NCI-H128 (cell line): Measurements from ENCODE around the gene SETD4.
"Not testable (repeated sequence)": the region's sequence is repeated elsewhere in the genome, so short reads cannot be mapped to it uniquely, and the experiment has no call there.

Experiments
- DNase-seq: peaks from one replicate; lab custom pipeline; 2025; ENCODE audit not compliant: unreplicated experiment; lab: John Stamatoyannopoulos, UW

Gene SETD4

GRCh38 chr21:36060159-36060921 is at the start of gene SETD4:
TSS of gene SETD4 (minus strand) at chr21:36060526. CDS start at chr21:36058888, 1,638 bp downstream.
- DNase-seq, result peak; percentile 79

GRCh38 chr21:36109868-36110267 is 49.5 kb upstream of the SETD4 start:
- no peak for DNase-seq

GRCh38 chr21:36105327-36105842 is 45.1 kb upstream of the SETD4 start:
- DNase-seq, result no peak

GRCh38 chr21:36104317-36105300 is 44.3 kb upstream of the SETD4 start:
- no peak for DNase-seq

GRCh38 chr21:36103434-36103833 is 43.1 kb upstream of the SETD4 start:
- no peak for DNase-seq

- DNase-seq, result no peak
These were observed 40.8 kb upstream of the SETD4 start for GRCh38 chr21:36100971-36101641.

- DNase-seq, result not testable (repeated sequence)
These were observed 39.4 kb upstream of the SETD4 start for GRCh38 chr21:36099695-36100211.

GRCh38 chr21:36099000-36099399 is 38.7 kb upstream of the SETD4 start:
- DNase-seq, result no peak

GRCh38 chr21:36098182-36098532 is 37.8 kb upstream of the SETD4 start:
- no peak for DNase-seq

GRCh38 chr21:36097427-36098181 is 37.3 kb upstream of the SETD4 start:
- no peak for DNase-seq

GRCh38 chr21:36096398-36097290 is 36.3 kb upstream of the SETD4 start:
- no peak for DNase-seq

- DNase-seq, result no peak
These were observed 33.2 kb upstream of the SETD4 start for GRCh38 chr21:36093512-36093911.

GRCh38 chr21:36092681-36093080 is 32.4 kb upstream of the SETD4 start:
- no peak for DNase-seq

GRCh38 chr21:36089946-36090345 is 29.6 kb upstream of the SETD4 start:
- no peak for DNase-seq

- no peak for DNase-seq
These were observed 27.2 kb upstream of the SETD4 start for GRCh38 chr21:36087362-36088138.

GRCh38 chr21:36082237-36082664 is 21.9 kb upstream of the SETD4 start:
- no peak for DNase-seq

- no peak for DNase-seq
These were observed 20.1 kb upstream of the SETD4 start for GRCh38 chr21:36080386-36080785.

GRCh38 chr21:36079671-36080070 is 19.3 kb upstream of the SETD4 start:
- DNase-seq, result no peak
